8988T (cell line): Measurements from ENCODE around the gene SIK3.

Experiments used
- DNase-seq: peaks from one replicate; pipeline ENCODE4 v3.0.0; 2011

Gene SIK3

DNA sequence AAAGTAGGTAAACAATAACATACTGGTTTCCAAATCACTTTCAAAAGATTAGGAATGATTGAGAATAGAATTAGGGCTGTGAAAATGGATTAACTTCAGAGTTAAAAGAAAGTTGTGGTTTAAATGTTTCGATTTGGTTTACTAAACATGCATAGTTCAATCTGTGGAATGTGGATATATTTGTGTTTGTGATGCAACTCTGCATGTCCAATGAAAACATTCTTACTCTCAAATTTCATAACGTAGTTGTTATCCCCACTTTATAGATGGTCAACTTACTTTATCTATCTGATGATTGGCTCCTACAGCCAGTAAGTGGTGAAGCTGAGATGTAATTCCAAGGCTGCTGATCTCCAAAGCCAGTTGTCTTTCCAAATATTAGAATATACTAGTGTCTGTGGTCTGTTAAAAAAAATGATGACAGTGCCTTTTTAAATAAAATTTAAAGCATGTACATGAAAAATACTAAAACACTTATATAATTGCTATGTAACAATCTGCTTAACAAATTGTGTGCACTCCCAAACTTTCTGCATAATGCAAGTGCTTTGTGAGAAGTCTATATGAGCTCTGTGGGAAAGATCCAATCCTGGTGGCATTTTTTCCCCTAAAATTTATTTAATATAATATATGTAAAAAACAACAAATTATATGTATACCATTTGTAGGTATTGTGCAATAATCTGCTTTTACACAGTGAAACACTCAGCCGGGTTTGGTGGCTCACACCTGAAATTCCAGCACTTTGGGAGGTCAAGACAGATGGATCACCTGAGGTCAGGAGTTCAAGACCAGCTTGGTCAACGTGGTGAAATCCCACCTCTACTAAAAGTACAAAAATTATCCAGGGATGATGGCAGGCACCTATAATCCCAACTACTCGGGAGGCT, 9.7 kb upstream of the SIK3 start:
- no peak for DNase-seq

DNA sequence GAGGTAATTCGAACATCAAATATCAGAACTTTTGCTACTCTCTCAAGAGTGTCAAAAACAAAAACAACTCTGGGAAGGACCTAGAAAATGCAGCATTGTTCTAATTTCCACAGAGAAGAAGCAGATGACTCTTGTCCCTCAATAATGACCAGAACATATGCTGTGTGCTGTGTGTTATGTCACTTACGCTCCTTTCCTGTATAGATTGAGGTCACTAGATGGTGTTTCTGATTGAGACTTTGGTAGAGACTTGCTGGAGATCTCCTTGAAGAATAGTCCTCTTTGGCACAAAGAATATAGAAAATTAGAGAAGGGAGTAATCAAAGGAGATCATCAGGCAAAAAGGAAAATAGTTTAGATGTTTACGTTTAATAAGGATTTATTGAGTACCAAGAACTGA, 2.3 kb upstream of the SIK3 start:
- DNase-seq, result no peak

DNA sequence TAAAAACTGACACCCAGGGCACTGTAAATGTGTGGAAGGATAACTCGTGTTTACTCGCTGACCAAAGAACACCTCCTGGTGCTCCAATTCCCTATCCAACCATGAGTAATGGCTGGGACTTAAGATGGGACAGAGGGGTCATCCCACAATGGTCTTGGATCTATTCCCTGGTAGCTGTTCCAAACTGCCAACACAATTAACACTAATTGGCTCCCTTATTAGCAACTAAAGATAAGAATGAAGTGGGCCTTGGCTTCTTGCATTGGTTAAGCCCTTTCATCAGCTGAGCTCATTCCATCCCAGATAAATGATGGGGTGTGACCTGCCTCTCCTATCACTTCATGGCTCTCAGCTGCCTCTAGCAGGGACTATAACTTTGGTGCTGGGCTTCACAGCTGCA, 1.5 kb upstream of the SIK3 start:
- DNase-seq, result no peak

DNA sequence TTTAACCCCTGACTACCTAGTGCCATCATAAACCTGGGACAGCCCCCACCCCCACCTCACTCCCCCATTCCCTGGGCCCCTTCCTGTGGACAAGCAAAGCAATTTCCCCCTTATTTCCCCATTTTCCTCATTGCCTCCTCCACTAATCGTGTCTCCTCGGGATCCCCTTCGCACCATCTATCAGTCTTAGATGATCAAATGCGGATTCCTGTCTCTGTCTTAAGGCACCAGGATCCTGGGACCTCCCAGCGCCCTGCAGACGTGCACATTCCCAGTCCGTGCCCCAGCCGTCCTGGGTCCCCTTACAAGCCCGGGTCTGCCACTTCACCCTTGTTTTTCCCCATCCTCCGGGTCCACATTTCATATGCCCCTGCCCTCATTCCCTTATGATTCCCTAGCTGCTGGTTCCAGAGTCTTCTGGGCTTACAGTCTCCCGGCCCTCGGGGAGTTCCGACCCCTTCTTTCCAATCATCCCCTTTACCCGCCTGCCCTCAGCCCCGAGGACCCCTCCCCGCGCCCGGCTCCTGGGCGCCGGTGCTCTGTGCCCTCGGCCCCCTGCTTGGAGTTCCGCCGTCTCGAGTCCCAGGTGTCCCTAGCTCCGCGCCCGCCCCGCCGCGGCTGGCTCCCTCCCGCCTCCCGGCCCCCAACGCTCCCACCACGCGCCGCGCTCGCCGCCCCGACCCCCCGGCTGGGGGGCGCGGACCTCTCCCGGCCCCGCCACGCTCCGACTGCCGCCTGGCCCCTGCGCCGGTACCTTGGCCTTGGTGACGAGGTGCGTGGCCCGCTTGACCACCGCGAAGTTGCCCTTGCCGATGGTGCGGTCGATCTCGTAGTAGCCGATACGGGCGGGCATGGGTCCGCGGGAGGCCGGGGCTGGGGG, 599 bp downstream of the SIK3 start:
- peak; percentile 53 for DNase-seq

DNA sequence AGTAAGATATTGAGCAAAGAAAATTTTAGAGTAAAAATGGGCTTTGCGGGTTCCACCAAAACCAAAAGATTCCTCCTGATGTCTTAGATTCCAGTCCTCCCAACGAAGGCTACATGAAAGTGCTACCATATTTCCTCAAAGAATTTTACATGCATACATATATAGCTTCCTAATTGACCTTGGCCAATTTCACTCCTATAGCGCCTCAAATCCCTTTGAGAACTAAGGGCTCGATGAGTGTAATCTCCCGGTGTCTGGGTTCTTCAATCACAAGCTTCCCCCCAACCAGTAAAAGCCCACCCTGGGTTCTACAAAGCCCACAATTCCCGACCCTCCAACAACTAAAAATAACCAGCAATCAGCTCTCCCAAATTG, 1.2 kb downstream of the SIK3 start:
- no peak for DNase-seq

DNA sequence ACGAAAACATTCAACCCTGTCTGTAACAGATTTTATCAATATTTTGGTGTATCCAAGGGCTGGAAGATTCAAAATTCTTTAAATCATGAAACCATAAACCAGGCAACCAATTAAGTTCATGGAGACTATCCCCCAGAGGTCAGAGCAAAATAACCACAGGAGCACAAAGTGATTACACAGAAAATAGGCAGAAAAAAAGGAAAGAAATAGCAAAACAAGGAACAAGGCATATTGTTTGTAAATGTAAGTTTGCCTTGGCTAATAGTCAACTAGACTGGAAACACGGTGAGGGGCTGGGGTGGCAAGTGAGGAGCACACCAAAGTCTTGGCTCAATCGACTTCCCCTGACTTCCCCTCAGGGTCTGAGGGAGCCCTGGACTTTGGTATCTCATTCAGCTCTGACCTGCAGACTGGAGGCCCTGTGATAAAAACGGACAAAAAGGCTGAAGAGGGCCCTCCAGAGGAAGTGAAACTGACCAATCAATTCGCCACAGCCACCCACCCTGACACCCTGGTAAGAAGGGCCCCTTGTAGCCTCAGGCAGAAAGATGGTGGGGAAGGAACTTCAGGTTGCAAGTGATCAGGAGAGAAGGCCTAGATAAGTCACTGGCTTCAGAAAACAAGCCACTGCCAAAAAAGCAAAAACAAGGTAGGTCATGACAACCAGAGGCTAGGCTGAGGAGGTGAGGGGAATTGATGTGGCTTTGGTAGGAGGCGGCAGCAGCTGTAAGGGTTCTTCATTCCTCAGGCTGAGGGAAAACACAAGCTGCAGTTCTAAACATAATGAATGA, 1.8 kb downstream of the SIK3 start:
- peak; percentile 31 for DNase-seq

DNA sequence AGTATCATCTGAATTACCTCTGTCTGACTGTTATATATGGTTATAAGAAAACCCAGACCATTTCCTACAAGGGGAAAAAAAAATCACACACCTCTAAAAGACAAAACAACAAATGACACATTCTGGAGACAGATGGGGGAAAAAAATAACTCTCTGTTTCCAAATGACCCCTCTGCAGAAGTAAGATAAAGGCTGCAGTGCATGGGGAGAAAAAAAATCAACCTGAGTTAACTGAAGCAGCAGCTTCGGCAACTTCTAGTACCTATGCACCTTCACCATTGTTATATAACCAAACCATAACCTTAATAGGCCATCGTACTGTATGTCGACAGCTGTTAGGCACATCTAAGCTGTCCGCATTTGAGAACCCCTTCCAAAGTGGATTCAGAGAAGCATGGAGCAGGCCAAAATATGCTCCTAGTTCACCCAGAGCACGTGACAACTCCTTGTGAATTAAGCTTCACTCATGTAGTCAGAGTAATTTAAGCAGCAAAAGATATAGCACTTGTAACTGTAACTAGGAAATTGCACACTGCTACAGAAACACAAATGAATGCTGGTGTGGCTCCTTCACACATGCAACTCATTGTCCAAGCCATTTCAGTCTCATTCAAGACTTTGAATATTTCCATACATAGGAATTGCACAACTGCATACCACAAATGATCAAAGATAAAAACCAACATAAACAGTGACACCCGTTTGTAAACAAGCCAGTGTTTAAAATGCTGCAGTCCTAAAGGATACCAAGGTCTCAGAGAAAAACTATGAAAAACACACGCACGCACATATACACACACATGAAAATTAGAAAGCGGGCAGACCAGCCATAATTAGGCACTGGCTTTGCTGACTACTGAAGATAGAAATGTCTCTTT, 2.7 kb downstream of the SIK3 start:
- no peak for DNase-seq

DNA sequence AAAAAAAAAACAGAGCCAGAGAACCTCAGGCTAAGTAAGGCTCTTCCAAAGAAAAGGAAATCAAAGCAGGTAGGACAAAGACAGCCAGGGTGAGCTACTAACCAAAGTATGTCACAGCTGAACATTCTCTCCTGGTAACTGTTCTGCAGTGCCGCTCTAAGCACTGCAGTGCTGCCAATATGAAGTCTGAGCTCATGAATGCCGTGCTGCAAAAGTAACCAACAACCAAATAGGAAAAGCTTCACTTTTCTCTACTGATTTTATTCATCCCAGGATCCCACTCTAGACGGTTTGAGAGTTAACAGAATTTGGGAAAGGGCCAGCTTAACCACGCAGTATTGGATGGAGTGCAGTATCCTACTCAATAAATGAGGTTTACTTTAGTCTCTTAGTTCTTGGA, 3.5 kb downstream of the SIK3 start:
- no peak for DNase-seq

DNA sequence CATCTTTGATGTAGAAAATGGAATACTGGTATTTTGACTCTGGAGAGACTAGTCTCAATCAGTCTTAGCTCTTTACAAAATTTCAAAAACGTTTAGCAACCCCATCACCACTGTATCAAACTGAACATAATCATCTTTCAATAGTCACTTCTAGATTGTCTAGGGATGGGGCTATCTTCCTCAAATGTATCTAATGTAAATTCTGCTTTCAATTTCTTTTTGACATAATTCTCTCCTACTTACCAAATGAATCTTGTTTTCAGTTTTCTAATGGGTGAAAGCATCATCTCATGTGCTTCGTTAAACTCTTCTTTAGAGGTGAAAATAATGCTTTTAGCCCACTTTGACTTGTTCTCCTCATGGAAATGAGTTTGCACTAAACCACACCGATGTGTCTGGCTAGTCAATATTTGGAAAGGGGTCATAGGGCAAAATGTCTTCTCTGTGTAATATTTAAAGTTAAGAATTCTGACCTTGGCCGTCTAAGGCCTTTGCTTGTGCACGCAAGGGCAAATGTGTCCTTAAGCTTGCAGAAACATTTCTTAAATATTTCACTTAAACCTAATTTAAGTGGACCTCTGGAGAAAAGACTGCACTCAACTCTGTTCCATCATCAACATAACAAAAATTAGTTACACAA, 5.2 kb downstream of the SIK3 start:
- DNase-seq, result no peak

DNA sequence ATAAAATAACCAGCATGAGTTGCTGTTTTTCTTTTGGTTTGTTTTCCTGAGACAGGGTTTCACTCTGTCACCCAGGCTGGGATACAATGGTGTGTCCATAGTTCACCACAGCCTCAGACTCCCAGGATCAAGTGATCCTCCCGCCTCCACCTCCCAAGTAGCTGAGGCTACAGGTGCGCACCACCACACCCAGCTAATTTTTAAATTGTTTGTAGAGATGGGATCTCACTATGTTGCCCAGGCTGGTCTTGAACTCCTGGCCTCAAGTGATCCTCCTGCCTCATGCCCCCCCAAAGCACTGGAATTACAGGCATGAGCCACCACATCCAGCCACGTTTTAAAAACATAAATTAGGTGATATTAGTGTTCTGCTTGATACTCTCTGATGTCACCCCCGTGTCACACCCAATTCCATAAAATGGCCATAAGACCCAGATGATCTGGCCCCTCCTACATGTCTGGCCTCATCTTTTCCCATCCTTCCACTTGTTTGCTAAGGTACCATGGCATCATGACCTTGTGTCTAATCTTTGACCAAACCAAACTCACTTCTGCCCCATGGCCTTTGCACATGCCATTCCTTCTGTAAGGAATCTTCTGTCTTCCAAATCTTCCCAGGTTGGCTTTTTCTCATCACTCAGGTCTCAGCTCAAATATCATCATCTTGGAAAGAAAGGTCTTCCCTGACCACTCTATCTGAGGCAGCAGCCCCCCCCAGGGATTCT, 6.3 kb downstream of the SIK3 start:
- no peak for DNase-seq

DNA sequence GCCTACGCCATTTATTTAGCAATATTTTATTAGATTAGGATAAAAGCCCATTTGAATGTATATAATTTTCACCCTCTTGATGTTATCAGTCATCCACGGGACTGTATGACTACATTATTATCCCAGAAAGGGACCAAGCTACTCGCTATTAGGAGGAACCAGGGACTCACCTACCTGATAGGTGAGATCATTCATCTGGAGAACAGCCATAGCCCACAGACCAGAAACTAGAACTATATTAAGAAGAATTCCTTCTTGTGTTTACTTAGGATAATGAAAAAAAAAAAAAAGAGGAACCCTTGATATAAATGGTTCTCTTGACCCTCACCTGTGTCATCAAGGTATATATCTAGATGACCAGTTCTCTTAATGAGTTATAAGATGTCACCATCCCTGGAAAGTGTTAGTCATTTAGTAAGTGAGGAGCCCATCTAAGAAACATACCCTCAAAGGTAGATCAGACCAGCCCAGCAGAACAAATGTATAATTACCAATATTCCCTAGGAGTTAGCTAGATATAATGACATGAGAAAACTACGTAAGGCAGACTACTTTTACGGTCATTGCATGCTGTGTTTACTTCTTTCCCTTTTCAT, 8.0 kb downstream of the SIK3 start:
- DNase-seq, result no peak

DNA sequence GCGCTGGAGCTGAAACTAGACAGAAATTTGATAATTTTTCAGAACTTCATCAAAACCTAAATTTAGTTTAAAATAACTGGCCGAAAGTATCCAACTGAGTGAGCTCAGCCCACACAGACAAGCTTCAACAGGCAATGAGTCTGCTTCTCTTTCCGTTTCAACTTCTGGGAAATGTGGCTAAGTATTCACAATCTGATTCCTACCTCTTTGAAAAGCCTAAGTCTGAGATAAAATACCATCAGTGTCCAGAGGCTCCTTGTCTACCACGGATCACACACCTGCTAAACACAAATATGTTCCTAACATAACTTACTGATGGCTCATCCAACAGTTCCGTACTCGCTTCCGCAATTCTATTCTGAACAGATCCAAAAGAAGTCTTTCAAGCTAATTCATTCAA, 8.5 kb downstream of the SIK3 start:
- DNase-seq, result peak; percentile 49

DNA sequence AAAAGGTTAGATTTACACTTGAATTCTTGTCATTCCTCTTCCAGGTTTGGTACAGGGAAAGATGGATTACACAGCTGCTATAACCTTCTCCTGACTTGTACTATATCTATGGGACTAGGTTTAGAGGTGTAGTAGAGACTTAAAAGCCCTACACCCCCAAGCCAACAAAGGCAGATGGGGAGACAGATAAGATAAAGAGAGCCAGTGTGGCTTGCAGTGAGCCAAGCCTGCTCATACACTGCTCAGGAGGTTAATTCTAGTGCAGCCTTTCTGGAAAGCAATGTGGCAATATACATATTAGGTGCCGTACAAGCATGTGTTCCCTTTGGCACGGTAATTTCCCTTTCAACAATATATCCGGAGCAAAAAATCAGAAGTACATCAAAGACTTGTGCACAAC, 10.8 kb downstream of the SIK3 start:
- no peak for DNase-seq

DNA sequence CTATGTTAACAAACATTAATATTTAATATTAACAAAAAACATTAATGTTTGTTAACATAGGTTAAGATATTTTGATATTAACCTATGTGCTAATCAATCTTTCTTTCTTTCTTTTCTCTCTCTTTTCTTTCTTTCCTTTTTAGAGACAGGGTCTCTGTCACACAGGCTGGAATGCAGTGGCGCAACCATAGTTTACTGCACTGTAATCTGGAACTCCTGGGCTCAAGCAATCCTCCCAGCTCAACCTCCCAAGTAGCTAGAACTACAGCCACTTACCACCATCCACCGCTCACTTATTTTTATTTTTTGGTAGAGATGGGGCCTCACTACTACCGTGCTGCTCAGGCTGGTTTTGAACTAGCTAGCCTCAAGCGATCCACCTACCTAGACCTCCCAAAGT, 13.2 kb downstream of the SIK3 start:
- no peak for DNase-seq

DNA sequence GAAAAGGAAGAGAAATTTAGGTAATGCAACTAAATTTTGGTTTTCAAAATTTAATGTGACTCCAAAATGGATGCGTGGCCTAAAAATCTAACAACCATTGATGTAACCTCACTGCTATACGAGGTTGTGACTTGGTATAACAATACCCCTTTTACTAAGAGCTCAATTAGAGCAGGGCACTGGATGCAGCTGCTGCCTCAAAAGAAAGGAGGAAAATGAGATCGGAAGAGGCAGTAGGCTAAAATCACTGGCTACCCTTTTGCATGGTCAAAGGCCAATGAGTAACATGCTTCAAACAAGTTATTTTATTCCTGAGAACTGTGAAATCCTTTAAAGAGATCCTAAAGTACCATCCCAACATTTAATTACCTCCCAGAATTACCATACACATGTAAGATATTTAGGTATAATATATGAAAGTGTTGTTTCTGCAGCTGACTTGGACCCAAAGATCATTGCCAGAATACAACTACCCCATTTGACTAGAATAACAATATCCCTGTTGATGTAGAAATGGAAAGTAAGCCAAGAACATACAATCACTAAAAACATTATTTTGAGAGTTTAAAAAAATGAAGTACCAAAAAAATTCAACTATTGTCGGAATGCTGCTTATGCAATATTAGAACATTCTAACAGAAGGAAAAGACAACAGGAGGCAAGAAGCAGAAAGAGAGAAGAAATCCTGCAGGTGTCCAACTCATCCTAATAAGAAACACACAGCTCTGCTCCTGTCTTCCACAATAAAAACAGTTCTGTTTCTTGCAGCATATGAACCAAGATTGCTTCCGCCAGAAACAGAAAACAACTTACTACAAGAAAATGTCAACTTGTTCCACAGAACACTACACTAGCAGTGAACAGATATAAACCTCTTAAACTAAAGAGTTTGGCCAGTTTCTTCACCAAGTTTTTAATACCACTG, 15.0 kb downstream of the SIK3 start:
- no peak for DNase-seq

DNA sequence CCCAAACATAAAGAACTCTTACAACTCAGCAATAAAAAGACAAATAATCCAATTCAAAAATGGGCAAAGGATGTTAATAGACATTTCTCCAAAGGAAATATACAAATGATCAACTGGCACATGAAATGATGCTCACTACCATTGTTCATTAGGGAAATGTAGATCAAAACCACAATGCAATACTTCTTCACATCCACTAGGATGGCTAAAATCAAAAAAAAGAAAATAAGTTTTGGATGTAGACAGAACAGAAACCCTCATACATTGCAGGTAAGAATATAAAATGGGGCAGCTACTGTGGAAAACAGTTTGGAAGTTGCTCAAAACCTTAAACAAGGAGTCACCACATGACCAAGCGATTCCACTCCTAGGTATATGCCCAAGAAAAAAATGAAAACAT, 16.3 kb downstream of the SIK3 start:
- DNase-seq, result no peak

DNA sequence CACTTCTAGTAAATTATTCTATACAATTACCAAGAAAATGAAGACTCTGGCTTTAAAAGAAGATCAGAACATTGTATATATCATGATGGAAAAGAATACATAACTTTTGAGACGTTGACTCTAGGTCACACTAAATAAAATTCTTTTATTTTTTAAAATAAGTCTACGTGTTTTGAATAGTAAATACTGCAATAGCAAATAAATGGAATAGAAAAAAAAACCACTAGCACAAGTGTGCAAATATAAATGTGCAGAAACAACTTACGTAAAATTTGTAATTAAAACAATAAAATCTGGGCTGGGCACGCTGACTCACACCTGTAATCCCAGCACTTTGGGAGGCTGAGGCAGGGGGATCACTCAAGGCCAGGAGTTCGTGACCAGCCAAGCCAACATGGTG, 17.9 kb downstream of the SIK3 start:
- no peak for DNase-seq

DNA sequence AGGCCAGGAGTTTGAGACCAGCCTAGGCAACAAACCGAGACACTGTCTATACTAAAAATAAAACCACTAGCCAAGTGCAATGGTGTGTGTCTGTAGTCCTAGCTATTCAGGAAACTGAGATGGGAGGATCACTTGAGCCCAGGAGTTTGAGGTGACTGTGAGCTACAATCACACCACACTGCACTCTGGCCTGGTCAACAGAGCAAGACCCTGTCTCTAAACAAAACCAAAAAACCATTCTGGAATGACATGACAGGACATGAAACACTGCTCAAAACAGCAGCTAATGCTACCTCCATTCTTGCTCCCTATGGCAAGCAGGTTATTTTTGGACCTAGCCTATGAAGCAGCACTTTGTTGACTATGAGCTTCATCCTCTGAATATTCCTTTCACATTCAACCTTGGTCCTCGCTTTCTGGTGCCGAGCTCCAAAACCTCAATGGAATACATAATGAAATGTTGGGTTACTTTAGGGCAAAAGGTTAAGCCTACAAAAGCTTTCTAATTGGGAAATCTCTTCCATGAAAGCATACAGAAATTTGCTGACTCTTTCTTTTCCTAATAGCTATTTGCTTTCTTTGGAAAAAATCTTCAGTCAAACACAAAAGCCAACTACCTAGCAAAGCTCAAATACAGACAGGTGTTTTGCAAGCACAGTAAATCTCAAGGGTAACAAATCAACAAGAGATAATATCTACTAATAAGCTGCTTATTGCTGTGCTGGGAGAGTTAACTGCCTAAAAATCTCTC, 21.1 kb downstream of the SIK3 start:
- no peak for DNase-seq

DNA sequence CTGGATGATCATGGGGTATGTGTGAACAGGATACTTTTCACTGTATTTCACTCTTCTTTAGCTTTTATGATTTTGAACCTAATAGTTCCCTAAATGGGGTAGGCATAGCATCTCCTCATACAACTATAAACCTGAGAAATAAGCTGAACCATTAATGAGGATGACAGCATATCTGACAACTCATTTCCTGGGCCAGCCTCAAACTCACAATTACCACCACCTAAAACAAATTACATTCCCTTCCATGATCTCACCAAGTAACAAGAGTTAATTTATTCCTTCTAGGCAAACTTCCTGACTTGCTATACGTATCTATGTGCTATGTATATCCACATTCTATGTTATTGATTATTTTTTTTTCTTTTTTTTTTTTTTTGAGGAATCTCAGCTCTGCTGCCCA, 23.0 kb downstream of the SIK3 start:
- no peak for DNase-seq
